HG03064 (cell line): ENCODE results near the gene SRP14.
"Not testable (repeated sequence)": the region's sequence is repeated elsewhere in the genome, so short reads cannot be mapped to it uniquely, and the experiment has no call there.

Experiments
- ATAC-seq: cut with Tn5 transposase; IDR thresholded peaks from one replicate; pipeline ENCODE4 v1.9.1; 2021; ENCODE audit warnings: low read depth; ENCODE audit not compliant: unreplicated experiment

Gene SRP14

GRCh38 chr15:39996228-39996627, 42.8 kb downstream of the SRP14 start:
- not testable (repeated sequence) for ATAC-seq

GRCh38 chr15:39992953-39993352, 46.0 kb downstream of the SRP14 start:
- not testable (repeated sequence) for ATAC-seq

DNA sequence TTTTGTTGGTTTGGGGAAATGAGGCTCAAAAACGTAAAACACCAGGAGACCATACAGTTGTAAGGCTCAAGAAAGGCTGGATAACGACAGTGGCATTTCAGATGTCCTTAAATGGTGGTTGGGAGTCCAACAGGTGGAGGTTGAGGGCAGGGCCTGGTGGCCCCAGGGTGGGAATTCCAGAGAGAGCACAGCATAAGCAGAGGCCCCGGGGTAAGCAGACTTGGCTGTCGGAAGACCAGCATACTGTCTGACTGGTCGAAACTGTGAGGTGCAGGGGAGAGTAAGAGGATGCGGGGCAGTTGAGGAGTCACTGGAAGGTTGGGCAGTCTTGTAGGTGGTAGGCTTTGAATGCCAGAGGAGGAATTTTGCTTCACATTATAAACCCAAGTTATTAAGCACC, 48.3 kb downstream of the SRP14 start:
- ATAC-seq, result no peak

DNA sequence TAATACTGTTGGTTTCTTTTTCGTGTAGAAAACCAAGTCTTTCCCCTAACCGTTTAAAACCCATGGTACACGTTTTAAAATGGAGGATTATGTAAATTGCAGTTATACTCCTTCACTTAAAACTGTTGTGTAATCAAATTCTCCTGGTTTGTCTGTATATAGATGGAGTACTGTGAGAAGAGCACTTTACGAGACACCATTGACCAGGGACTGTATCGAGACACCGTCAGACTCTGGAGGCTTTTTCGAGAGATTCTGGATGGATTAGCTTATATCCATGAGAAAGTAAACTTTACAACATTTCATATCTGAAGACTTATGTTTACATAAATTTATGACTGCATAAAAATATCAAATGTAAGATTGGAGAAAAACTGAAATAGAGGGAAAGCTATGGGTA, 51.2 kb downstream of the SRP14 start:
- no peak for ATAC-seq
